Measurements from ENCODE around the gene COG3. TPM values are rescaled to one million over a fixed set of nuclear protein-coding genes. Genes with fewer than 3 reads are reported as not detected.

The COG3 gene
- total RNA-seq, 4 donors from 2014 or later, result 48.7 to 84.3 (median 64.0) TPM

- DNase-seq, result no peak
- TF ChIP-seq POLR2A (IDR thresholded peaks at IDR 0.05) (no peak), CTCF (IDR thresholded peaks at IDR 0.05) (no peak)
- H3K36me3 ChIP-seq, result peaks cover 0 to 57% (median 3%) of the 10 kb centered on the region in 3 donors
Measured at GRCh38 chr13:45479661-45480060, 14.9 kb downstream of the COG3 start.

GRCh38 chr13:45481688-45482087 is 16.9 kb downstream of the COG3 start:
- TF ChIP-seq POLR2A (IDR thresholded peaks at IDR 0.05) (no peak), CTCF (IDR thresholded peaks at IDR 0.05) (no peak)
- no peaks in the 10 kb centered on the region for H3K27me3 ChIP-seq
- H3K4me3 ChIP-seq, result no peak overlapping the region
- no peaks in the 10 kb centered on the region for H3K9me3 ChIP-seq
- no peak overlapping the region for H3K27ac ChIP-seq
- H3K36me3 ChIP-seq, result peaks cover 0 to 54% (median 1%) of the 10 kb centered on the region in 3 donors
- DNase-seq, result no peak
- H3K4me1 ChIP-seq, result no peaks in the 10 kb centered on the region

More at GRCh38 chr13:45479661-45480060, 14.9 kb downstream of the COG3 start:
- Histone ChIP-seq H3K9me3 (no peaks in the 10 kb centered on the region), H3K4me1 (peaks cover 0 to 7% (median 0%) of the 10 kb centered on the region in 4 donors), H3K27me3 (no peaks in the 10 kb centered on the region), H3K4me3 (no peak overlapping the region), H3K27ac (no peak overlapping the region)

- Histone ChIP-seq H3K27ac (no peak overlapping the region), H3K4me1 (no peaks in the 10 kb centered on the region), H3K4me3 (no peak overlapping the region), H3K27me3 (no peaks in the 10 kb centered on the region), H3K36me3 (peaks cover 0 to 53% (median 0%) of the 10 kb centered on the region in 3 donors), H3K9me3 (no peaks in the 10 kb centered on the region)
- DNase-seq, result no peak
- TF ChIP-seq CTCF (IDR thresholded peaks at IDR 0.05) (no peak), POLR2A (IDR thresholded peaks at IDR 0.05) (no peak)
Measured at GRCh38 chr13:45482571-45483173, 17.9 kb downstream of the COG3 start.

GRCh38 chr13:45487604-45488003 is 22.9 kb downstream of the COG3 start:
- no peak overlapping the region for H3K4me3 ChIP-seq
- no peak overlapping the region for H3K27ac ChIP-seq
- TF ChIP-seq CTCF (IDR thresholded peaks at IDR 0.05) (no peak), POLR2A (IDR thresholded peaks at IDR 0.05) (no peak)
- no peaks in the 10 kb centered on the region for H3K9me3 ChIP-seq
- no peaks in the 10 kb centered on the region for H3K27me3 ChIP-seq
- peaks cover 0 to 49% (median 0%) of the 10 kb centered on the region in 3 donors for H3K36me3 ChIP-seq
- DNase-seq, result no peak
- H3K4me1 ChIP-seq, result no peaks in the 10 kb centered on the region

GRCh38 chr13:45490068-45490467 is 25.3 kb downstream of the COG3 start:
- peak in 4 of 6 experiments; percentile 12 to 32 (median 20) for TF ChIP-seq CTCF (IDR thresholded peaks at IDR 0.05)
- TF ChIP-seq POLR2A (IDR thresholded peaks at IDR 0.05), result no peak
- H3K36me3 ChIP-seq, result peaks cover 0 to 55% (median 0%) of the 10 kb centered on the region in 3 donors
- no peak for DNase-seq
- no peaks in the 10 kb centered on the region for H3K9me3 ChIP-seq
- no peaks in the 10 kb centered on the region for H3K4me1 ChIP-seq
- H3K27me3 ChIP-seq, result no peaks in the 10 kb centered on the region
- H3K4me3 ChIP-seq, result no peak overlapping the region
- no peak overlapping the region for H3K27ac ChIP-seq
